ENCODE results near the gene ANKFN1. TPM values are rescaled to one million over a fixed set of nuclear protein-coding genes. Genes with fewer than 3 reads are reported as not detected.
A peak's percentile ranks its signal among the peaks of the same experiment; 100 is the strongest.

The ANKFN1 gene
- polyA plus RNA-seq, 3 donors, result 0.70 to 1.4 (median 0.80) TPM

- DNase-seq (ENCODE audit: extremely low read depth in 1 of 11, low read depth in 9 of 11, low spot score in 4 of 11), result no peak
Measured at GRCh38 chr17:56514899-56515298, 361.6 kb downstream of the ANKFN1 start.

- no peak for DNase-seq (ENCODE audit: extremely low read depth in 1 of 11, low read depth in 9 of 11, low spot score in 4 of 11)
Measured at GRCh38 chr17:56521414-56522141, 368.3 kb downstream of the ANKFN1 start.

GRCh38 chr17:56523042-56523441, 369.8 kb downstream of the ANKFN1 start:
- DNase-seq (ENCODE audit: extremely low read depth in 1 of 11, low read depth in 9 of 11, low spot score in 4 of 11), result no peak

GRCh38 chr17:56528696-56529095, 375.4 kb downstream of the ANKFN1 start:
- DNase-seq (ENCODE audit: extremely low read depth in 1 of 11, low read depth in 9 of 11, low spot score in 4 of 11), result peak in 2 of 11 donors; percentile 9 to 24

- DNase-seq (ENCODE audit: extremely low read depth in 1 of 11, low read depth in 9 of 11, low spot score in 4 of 11), result no peak
Measured at GRCh38 chr17:56532926-56533325, 379.7 kb downstream of the ANKFN1 start.

- DNase-seq (ENCODE audit: extremely low read depth in 1 of 11, low read depth in 9 of 11, low spot score in 4 of 11), result no peak
Measured at GRCh38 chr17:56536766-56537165, 383.5 kb downstream of the ANKFN1 start.

- no peak for DNase-seq (ENCODE audit: extremely low read depth in 1 of 11, low read depth in 9 of 11, low spot score in 4 of 11)
Measured at GRCh38 chr17:56540836-56541235, 387.6 kb downstream of the ANKFN1 start.

- no peak for DNase-seq (ENCODE audit: extremely low read depth in 1 of 11, low read depth in 9 of 11, low spot score in 4 of 11)
Measured at GRCh38 chr17:56543280-56543679, 390.0 kb downstream of the ANKFN1 start.

- DNase-seq (ENCODE audit: extremely low read depth in 1 of 11, low read depth in 9 of 11, low spot score in 4 of 11), result no peak
Measured at GRCh38 chr17:56545106-56545505, 391.8 kb downstream of the ANKFN1 start.

GRCh38 chr17:56545930-56546329, 392.7 kb downstream of the ANKFN1 start:
- DNase-seq (ENCODE audit: extremely low read depth in 1 of 11, low read depth in 9 of 11, low spot score in 4 of 11), result no peak

GRCh38 chr17:56548661-56549060, 395.4 kb downstream of the ANKFN1 start:
- no peak for DNase-seq (ENCODE audit: extremely low read depth in 1 of 11, low read depth in 9 of 11, low spot score in 4 of 11)

GRCh38 chr17:56549501-56549900, 396.2 kb downstream of the ANKFN1 start:
- DNase-seq (ENCODE audit: extremely low read depth in 1 of 11, low read depth in 9 of 11, low spot score in 4 of 11), result no peak

- no peak for DNase-seq (ENCODE audit: extremely low read depth in 1 of 11, low read depth in 9 of 11, low spot score in 4 of 11)
Measured at GRCh38 chr17:56557682-56558081, 404.4 kb downstream of the ANKFN1 start.

- DNase-seq (ENCODE audit: extremely low read depth in 1 of 11, low read depth in 9 of 11, low spot score in 4 of 11), result no peak
Measured at GRCh38 chr17:56558088-56558487, 404.8 kb downstream of the ANKFN1 start.

Measured in renal cortex interstitium (tissue), 11 donors.